Activated naive CD8-positive, alpha-beta T cell treated with anti-CD3 and anti-CD28 coated beads, Interleukin-2, amount 50 U/mL, for 24 hours (primary cell): Measurements from ENCODE around the gene CAPZA2.

Experiments
- ATAC-seq: fragments of 150-1000 bp; cut with Tn5 transposase; one replicate; pipeline ENCODE4 v1.10.0; 2021
- DNase-seq: peaks from one replicate; pipeline ENCODE4 v3.0.0; 2021
- H3K27ac Mint-ChIP-seq: one replicate; pipeline ENCODE4 v1.8.0; 2021; ENCODE audit warnings: mild to moderate bottlenecking, mixed read lengths
- H3K27me3 Mint-ChIP-seq: one replicate; pipeline ENCODE4 v1.8.0; 2021; ENCODE audit warnings: mixed read lengths
- H3K36me3 Mint-ChIP-seq: one replicate; pipeline ENCODE4 v1.8.0; 2021; ENCODE audit warnings: low read depth, mixed read lengths
- H3K4me1 Mint-ChIP-seq: one replicate; pipeline ENCODE4 v1.8.0; 2021; ENCODE audit warnings: mixed read lengths
- H3K4me3 Mint-ChIP-seq: one replicate; pipeline ENCODE4 v1.8.0; 2021; ENCODE audit warnings: mild to moderate bottlenecking, moderate library complexity, mixed read lengths
- H3K9me3 Mint-ChIP-seq: one replicate; pipeline ENCODE4 v1.8.0; 2021; ENCODE audit warnings: mixed read lengths

The CAPZA2 gene

DNA sequence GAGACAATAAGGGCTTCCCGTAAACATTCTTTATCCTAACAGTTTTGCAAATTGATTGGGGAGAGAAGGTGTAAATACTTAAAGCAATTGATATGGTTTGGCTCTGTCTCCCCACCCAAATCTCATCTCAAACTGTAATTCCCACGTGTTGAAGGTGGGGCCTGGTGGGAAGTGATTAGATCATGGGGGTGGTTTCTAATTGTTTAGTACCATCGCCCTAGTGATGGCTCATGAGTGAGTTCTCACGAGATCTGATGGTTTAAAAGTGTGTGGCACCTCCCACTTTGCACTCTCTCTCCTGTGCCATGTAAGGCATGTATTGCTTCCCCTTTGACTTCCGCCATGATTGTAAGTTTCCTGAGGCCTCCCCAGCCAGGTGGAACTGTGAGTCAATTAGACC, 22.1 kb upstream of the CAPZA2 start:
- Mint-ChIP-seq H3K4me1 (peaks cover 11% of the 10 kb centered on the region), H3K27ac (no peak overlapping the region), H3K27me3 (peaks cover 19% of the 10 kb centered on the region), H3K9me3 (no peaks in the 10 kb centered on the region), H3K4me3 (no peak overlapping the region), H3K36me3 (no peaks in the 10 kb centered on the region)
- ATAC-seq (no peak), DNase-seq (no peak)

DNA sequence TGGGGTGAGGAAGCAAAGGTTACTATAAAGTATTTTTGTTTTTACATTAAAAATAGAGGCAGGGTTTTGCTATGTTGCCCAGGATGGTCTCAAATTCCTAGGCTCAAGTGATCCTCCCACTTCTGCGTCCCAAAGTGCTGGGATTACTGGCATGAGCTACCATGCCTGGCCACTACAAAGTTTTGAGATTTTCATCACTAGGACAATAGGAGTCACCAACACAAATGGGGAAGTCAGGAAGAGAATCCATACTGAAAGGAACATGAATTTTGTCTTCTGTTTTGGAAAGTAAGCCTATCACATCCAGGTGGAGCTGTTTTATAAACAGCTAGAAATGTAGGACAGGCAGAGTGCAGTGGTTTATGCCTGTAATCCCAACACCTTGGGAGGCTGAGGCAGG, 20.0 kb upstream of the CAPZA2 start:
- ATAC-seq, result no peak
- Mint-ChIP-seq H3K27me3 (peaks cover 19% of the 10 kb centered on the region), H3K27ac (no peak overlapping the region), H3K36me3 (no peaks in the 10 kb centered on the region), H3K4me3 (no peak overlapping the region), H3K4me1 (peaks cover 11% of the 10 kb centered on the region), H3K9me3 (no peaks in the 10 kb centered on the region)
- DNase-seq, result no peak

DNA sequence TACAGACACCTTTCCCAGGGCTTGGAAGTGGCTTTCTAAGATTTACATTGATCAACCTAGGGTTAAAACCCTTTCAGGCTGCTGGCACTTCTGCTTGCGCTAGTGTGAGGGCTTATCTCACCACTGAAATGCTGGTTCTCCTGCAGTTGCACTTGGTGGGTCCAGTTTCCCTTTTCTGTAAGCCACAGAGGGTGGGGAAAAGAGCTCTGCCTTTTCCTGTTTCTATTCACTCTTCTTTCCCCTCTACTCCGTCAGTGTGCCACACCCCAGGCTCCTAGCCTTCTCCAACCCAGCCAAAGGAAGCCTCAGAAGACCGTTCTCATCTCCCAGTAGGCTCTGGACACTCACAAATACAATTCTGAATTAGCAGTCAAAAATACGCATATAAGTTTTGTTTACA, 19.0 kb upstream of the CAPZA2 start:
- Mint-ChIP-seq H3K4me1 (peaks cover 11% of the 10 kb centered on the region), H3K9me3 (no peaks in the 10 kb centered on the region), H3K36me3 (no peaks in the 10 kb centered on the region), H3K27me3 (peaks cover 19% of the 10 kb centered on the region), H3K27ac (no peak overlapping the region), H3K4me3 (peak overlapping the region; percentile 30)
- no peak for DNase-seq
- ATAC-seq, result no peak

DNA sequence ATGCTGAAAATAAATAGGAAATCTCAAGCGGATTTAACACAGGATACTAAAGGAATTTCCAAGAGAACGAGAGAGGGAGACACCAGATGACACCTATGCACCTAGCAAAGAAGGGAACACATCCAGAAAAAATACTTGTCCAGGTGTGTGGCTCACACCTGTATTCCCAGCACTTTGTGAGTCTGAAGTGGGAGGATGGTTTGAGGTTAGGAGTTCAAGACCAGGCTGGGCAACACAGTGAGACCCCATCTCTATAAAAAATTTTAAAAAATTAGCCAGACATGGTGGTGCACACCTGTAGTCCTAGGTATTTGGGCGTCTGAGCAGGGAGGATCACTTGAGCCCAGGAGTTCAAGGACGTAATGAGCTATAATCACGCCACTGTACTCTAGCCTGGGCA, 11.2 kb upstream of the CAPZA2 start:
- no peak overlapping the region for H3K4me3 Mint-ChIP-seq
- no peaks in the 10 kb centered on the region for H3K4me1 Mint-ChIP-seq
- peaks cover 17% of the 10 kb centered on the region for H3K27me3 Mint-ChIP-seq
- H3K27ac Mint-ChIP-seq, result no peak overlapping the region
- H3K9me3 Mint-ChIP-seq, result no peaks in the 10 kb centered on the region
- DNase-seq (no peak), ATAC-seq (no peak)
- no peaks in the 10 kb centered on the region for H3K36me3 Mint-ChIP-seq

DNA sequence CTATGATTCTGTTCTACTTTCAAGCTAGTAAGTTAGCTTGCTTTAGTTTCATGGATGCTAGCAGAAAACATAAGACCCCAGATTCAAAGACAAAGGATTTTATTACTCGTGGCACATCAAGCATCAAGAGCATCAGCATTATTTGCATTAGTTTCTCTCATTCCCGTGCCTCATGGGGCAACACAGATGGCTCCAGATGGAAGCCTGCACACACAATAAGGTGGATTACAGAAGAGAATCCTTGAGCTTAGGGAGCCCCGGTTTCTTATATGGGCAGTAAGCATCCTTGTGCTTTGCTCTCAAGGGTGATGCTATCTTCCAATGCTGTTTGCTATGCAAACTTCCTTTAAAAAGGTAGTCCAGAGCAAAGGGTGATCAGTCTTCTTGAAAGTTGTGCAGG, 10.7 kb upstream of the CAPZA2 start:
- DNase-seq (no peak), ATAC-seq (no peak)
- no peak overlapping the region for H3K27ac Mint-ChIP-seq
- H3K9me3 Mint-ChIP-seq, result no peaks in the 10 kb centered on the region
- H3K4me1 Mint-ChIP-seq, result no peaks in the 10 kb centered on the region
- H3K4me3 Mint-ChIP-seq, result no peak overlapping the region
- H3K27me3 Mint-ChIP-seq, result peaks cover 19% of the 10 kb centered on the region
- no peaks in the 10 kb centered on the region for H3K36me3 Mint-ChIP-seq

DNA sequence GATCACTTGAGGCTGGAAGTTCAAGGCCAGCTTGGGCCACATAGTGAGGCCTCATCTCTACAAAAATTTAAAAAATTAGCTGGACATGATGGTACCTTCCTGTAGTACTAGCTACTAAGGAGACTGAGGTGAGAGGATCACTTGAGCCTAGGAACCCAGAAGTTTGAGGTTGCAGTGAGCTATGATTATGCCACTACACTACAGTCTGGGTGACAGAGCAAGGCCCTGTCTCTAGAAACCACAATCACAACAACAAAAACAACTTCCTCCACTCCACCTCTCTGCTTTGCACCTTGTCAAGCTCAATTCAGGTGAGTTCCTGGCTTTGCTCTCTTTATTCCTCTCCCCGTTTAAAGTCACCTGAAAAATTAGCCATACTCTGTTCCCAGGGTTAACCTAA, 8.3 kb upstream of the CAPZA2 start:
- Mint-ChIP-seq H3K36me3 (no peaks in the 10 kb centered on the region), H3K27me3 (peaks cover 29% of the 10 kb centered on the region), H3K4me3 (no peak overlapping the region), H3K4me1 (peaks cover under 1% of the 10 kb centered on the region), H3K9me3 (no peaks in the 10 kb centered on the region), H3K27ac (no peak overlapping the region)
- DNase-seq, result no peak
- no peak for ATAC-seq

DNA sequence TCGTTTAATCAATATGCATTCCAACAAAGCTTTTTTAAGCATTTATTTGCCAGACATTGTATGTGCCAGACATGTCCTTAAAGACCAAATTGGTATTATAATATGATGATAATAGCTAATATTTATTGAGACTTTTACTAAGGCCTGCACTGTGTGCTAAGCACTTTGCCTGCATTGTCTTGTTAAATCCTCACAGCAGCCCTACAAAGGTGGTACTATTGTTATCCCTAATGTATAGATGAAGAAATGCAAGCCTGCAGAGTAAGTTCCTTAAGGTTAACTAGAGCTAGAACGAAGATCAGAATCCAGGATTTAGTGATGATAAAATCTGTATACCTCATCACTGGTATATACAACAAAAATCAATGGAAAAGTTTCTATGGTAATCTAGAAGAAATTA, 5.3 kb upstream of the CAPZA2 start:
- H3K4me1 Mint-ChIP-seq, result peaks cover 13% of the 10 kb centered on the region
- no peak overlapping the region for H3K4me3 Mint-ChIP-seq
- no peaks in the 10 kb centered on the region for H3K9me3 Mint-ChIP-seq
- no peak for ATAC-seq
- no peaks in the 10 kb centered on the region for H3K36me3 Mint-ChIP-seq
- peaks cover 20% of the 10 kb centered on the region for H3K27me3 Mint-ChIP-seq
- no peak overlapping the region for H3K27ac Mint-ChIP-seq
- DNase-seq, result no peak

DNA sequence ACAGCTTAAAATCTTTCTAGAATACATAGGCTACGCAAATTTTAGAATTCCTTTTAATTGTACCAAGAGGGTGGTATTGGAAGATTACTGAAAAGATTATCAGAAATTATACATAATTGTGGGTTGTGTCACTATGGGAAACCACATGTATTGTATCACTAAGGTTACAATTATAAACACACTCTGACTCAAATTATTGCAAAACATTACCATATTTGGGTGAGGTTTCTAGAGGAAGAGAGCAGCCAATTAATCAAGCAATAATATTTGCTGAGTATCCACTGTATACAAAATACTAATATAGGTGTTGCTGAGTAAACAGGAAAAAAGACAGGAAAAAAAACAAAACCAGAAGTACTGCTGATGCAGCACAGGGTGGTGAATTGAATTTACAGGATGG, 3.1 kb upstream of the CAPZA2 start:
- Mint-ChIP-seq H3K27ac (no peak overlapping the region), H3K36me3 (peaks cover 3% of the 10 kb centered on the region), H3K4me3 (no peak overlapping the region), H3K27me3 (peaks cover 18% of the 10 kb centered on the region), H3K4me1 (peaks cover 21% of the 10 kb centered on the region), H3K9me3 (no peaks in the 10 kb centered on the region)
- ATAC-seq (no peak), DNase-seq (no peak)

DNA sequence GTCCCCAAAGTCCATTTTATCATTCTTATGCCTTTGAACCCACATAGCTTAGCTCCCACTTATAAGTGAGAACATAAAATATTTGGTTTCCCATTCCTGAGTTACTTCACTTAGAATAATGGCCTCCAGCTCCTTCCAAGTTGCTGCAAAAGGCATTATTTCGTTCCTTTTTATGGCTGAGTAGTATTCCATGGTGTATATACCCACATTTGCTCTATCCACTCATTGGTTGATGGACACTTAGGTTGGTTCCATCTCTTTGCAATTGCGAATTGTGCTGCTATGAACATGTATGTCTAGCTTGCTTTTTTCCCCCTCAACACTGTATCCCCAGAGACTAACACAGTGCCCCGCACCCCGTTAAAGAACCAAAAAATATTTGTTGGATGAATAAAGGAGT, 670 bp upstream of the CAPZA2 start:
- no peaks in the 10 kb centered on the region for H3K9me3 Mint-ChIP-seq
- peak overlapping the region; percentile 90 for H3K4me3 Mint-ChIP-seq
- H3K4me1 Mint-ChIP-seq, result peaks cover 35% of the 10 kb centered on the region
- peak overlapping the region; percentile 92 for H3K27ac Mint-ChIP-seq
- ATAC-seq, result no peak
- no peak for DNase-seq
- peaks cover 15% of the 10 kb centered on the region for H3K27me3 Mint-ChIP-seq
- H3K36me3 Mint-ChIP-seq, result peaks cover 3% of the 10 kb centered on the region

DNA sequence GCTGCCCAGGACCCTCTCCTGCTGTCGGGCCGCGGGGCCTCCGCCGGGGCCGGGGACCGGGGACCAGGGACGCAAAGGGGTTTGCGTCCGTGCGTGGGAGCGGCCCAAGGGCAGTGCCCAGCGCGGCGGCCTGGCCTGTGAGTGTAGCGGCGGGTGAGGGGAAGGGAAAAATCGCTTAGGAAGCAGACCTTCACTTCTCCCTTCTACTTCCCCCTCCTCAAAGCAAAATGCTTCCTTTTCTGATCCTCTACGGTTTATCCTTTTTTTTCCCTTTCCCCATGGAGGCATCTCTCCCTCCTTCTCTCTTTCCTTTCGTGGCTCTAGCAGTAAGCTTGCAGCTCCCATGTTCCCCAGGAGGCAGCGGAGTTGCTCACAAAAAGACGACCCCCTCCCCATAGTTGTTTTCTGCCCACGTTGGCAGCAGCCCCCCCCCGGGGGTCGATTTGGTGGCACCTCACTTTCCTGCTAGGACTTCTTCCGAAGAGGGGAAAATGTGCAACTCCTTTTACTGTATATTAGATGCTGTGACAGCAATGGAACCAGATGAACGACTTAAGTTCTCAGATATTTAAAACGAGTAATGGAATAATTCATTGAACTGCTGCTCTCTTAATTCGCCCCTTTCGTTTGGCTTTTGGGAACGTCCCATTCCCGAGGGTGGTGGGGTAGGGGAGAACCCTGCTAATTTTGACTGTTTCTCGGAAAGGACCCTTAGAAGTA, 724 bp downstream of the CAPZA2 start:
- Mint-ChIP-seq H3K9me3 (peaks cover 3% of the 10 kb centered on the region), H3K27ac (peak overlapping the region; percentile 87), H3K36me3 (peaks cover 11% of the 10 kb centered on the region), H3K27me3 (peaks cover 9% of the 10 kb centered on the region), H3K4me3 (peak overlapping the region; percentile 90), H3K4me1 (peaks cover 47% of the 10 kb centered on the region)
- peak; percentile 13 for DNase-seq
- peak; percentile 18 for ATAC-seq

DNA sequence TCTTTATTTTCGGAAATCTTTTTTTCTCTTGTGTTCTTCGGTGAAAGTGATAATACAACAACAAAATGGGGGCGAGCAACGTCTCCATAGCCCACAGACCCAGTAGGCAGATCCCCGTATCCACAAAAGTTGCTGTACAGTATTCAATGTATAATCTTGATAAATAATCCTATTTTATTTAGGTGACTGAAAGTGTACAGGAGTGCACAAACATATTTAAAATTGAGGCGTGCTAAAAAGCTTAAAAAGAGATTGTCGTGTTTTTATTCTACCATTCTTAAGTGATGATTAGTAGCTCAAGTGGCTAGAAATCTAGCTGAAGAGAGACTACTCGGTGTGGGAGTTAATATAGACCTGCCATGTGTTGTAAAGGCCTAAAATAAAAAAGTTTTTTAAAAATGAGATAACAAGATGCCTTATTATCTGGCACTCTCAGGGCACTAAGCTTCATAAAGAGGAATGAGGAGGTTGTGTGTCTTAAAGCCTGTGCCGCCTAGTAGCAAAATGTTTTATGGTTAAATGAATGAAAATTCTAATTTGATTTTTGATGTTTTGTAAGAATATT, 1.6 kb downstream of the CAPZA2 start:
- DNase-seq (no peak), ATAC-seq (no peak)
- Mint-ChIP-seq H3K27ac (peak overlapping the region; percentile 87), H3K36me3 (peaks cover 13% of the 10 kb centered on the region), H3K4me3 (peak overlapping the region; percentile 90), H3K4me1 (peaks cover 50% of the 10 kb centered on the region), H3K9me3 (peaks cover 3% of the 10 kb centered on the region), H3K27me3 (peaks cover 6% of the 10 kb centered on the region)

DNA sequence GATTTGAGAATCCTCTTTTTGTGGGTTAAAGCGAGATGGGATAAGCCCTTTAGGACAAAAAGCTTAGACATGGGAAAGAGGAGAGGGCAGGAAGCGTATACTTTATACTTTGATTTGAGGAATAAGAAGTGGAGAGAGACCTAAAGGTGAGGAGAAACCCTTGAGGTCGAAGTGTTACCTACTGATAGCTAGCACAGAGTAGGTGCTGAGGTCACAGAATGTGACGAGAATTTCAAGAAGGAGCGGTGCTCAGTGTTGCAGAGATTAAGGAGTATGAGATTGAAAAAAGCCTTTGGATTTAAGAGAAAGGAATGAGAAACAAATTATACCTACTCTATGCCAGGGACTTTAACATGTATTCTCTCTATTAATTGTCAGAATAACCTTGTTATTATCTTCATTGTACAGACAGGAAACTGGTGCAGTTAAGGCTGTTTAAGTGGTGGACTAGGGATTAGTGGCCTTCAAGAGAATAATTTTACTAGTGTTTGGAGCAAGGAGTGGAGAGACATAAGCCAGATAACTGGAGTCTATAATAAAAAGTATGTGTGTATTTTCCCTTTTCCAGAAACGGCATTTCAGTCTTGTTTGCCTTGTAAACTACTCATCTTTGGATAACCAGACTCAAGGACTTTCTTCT, 8.8 kb downstream of the CAPZA2 start:
- Mint-ChIP-seq H3K9me3 (peaks cover 3% of the 10 kb centered on the region), H3K27ac (peak overlapping the region; percentile 16), H3K4me1 (peaks cover 81% of the 10 kb centered on the region), H3K27me3 (no peaks in the 10 kb centered on the region), H3K36me3 (peaks cover 39% of the 10 kb centered on the region), H3K4me3 (no peak overlapping the region)
- ATAC-seq, result peak; percentile 22
- DNase-seq, result no peak

DNA sequence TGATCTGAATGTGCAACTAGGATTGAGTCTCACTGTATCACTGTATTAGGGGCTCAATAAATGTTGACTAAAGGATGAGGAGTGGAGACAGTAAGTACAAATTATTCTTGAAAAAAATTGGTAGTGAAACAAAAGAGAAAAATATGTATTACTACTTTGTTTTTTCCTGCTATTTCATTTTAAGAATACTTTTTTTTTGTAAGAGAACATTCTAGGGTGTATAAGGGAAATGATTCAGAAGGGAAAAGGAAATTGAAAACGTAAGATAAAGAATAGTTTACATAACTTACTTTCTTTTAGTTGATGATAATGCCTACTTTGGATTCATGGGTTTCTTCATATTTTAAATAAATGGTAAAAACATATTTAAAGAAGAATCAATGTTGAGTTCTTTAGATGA, 9.6 kb downstream of the CAPZA2 start:
- peak overlapping the region; percentile 43 for H3K27ac Mint-ChIP-seq
- H3K9me3 Mint-ChIP-seq, result peaks cover 3% of the 10 kb centered on the region
- H3K36me3 Mint-ChIP-seq, result peaks cover 37% of the 10 kb centered on the region
- peak overlapping the region; percentile 15 for H3K4me3 Mint-ChIP-seq
- ATAC-seq (no peak), DNase-seq (no peak)
- H3K27me3 Mint-ChIP-seq, result no peaks in the 10 kb centered on the region
- peaks cover 73% of the 10 kb centered on the region for H3K4me1 Mint-ChIP-seq

DNA sequence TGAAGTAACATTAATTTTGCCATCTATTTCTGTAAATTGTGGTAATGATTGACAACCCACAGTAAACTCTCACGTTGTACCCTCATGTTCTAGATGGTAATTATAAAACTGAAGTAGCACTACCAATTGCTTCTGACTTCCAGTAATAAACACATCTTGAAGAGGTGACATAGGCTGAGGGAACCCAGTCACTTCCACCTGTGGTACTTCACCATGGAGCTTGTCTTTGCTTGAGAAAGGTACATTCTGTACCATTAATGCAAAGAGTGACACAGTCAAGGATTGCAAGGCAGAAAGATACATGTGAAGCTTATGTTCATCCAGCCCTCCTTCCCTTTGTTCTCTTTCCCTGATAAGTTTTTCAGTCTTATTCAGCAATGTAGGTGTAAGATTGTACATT, 11.2 kb downstream of the CAPZA2 start:
- Mint-ChIP-seq H3K36me3 (peaks cover 31% of the 10 kb centered on the region), H3K9me3 (no peaks in the 10 kb centered on the region), H3K27me3 (no peaks in the 10 kb centered on the region), H3K4me3 (no peak overlapping the region), H3K27ac (no peak overlapping the region), H3K4me1 (peaks cover 64% of the 10 kb centered on the region)
- DNase-seq, result no peak
- no peak for ATAC-seq

DNA sequence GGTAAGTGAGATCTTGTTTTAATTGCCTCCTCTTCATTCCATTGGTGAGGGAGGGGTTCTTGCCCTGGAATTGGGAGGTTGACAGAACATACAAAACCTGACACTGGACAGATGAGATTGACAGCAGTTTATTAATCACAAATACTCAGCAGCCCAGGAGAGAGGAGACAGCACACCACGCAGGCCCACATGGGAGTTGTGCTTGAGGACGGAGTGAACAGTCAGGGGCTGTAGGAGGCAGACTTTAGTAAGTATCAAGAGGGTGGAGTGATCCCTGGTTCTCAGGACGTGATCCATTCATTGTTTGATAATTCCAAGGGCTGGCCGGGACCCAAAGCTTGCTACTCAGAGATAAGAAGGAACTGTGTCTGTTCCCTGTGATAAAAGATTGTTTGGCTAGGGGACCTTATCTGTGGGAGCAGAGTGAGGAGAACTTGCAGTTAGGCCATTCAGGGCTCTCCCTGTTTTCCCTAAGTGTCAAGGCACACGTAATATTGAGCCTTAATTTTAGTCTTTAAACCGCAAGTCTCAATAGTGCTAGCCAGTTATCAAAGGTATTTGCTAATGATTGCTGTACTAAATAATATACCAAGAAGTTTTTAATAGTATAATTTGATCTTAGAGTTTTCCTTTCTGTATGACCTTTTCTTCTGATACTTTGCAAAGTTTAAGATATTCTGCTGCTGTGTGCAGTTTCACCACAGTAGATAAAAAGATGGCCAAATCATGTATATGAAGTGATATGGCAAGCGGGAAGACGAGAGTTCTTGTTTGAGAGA, 14.5 kb downstream of the CAPZA2 start:
- Mint-ChIP-seq H3K27me3 (no peaks in the 10 kb centered on the region), H3K4me3 (no peak overlapping the region), H3K4me1 (peaks cover 39% of the 10 kb centered on the region), H3K9me3 (no peaks in the 10 kb centered on the region), H3K27ac (no peak overlapping the region), H3K36me3 (peaks cover 28% of the 10 kb centered on the region)
- ATAC-seq (no peak), DNase-seq (no peak)
